ENCODE measurements around the gene C1QTNF12.

The C1QTNF12 gene

DNA sequence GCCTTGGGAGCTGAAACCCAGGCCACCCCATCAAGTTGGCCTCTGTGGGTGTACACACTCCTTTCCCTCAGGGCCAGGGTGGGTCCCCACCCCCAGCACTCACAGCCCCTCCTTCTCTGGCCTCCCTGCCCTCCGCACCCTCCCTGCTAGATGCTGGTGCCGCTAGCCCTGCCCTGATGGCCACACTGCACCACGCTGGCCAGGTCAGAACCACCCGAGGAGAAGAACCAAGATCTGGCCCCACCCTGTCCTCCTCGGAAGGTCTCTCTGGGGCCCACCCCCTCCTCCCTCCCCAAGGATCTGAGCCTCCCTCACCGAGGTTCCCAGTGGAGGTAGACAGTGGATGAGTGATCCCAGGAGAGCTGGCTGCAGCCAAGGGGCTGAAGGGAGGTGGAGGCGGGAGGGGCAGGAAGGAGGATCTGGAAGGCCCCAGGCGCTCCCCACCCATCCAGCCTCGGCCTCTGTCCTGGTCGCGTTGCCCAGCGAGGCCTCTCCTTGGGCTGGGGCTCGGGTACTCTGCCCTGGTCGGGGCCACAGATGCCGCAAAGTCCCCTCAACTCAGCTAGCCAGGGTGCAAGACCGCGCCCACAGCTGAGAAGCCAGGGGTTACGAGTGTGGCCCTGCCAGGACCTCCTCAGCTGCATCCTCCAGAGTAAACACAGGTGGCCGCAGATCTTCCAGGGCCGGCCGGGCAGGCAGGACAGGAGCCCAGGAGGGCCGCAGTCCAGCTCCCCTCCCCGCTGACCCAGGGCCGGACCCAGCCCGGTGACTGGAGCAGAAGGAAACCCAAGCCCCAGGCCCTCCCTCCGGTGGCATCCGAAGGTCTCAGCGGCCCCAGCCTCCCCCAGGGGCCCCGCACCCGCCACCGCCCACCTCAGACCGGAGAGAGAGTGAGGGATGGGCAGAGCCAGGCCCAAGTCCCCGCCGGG lies 9.3 kb downstream of the C1QTNF12 start:
- Histone ChIP-seq H3K36me3 (peaks cover 6% of the 10 kb centered on the region), H3K9me3 (peaks cover 6% of the 10 kb centered on the region), H3K4me3 (ENCODE audit: low read depth, low read length) (no peak overlapping the region), H3K4me1 (peaks cover 19% of the 10 kb centered on the region), H3K27me3 (peaks cover 45% of the 10 kb centered on the region)
- TF ChIP-seq, protein P1, sequence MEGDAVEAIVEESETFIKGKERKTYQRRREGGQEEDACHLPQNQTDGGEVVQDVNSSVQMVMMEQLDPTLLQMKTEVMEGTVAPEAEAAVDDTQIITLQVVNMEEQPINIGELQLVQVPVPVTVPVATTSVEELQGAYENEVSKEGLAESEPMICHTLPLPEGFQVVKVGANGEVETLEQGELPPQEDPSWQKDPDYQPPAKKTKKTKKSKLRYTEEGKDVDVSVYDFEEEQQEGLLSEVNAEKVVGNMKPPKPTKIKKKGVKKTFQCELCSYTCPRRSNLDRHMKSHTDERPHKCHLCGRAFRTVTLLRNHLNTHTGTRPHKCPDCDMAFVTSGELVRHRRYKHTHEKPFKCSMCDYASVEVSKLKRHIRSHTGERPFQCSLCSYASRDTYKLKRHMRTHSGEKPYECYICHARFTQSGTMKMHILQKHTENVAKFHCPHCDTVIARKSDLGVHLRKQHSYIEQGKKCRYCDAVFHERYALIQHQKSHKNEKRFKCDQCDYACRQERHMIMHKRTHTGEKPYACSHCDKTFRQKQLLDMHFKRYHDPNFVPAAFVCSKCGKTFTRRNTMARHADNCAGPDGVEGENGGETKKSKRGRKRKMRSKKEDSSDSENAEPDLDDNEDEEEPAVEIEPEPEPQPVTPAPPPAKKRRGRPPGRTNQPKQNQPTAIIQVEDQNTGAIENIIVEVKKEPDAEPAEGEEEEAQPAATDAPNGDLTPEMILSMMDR (IDR thresholded peaks at IDR 0.05; ENCODE audit: low read depth, low read length) = no peak
- no peak for DNase-seq

DNA sequence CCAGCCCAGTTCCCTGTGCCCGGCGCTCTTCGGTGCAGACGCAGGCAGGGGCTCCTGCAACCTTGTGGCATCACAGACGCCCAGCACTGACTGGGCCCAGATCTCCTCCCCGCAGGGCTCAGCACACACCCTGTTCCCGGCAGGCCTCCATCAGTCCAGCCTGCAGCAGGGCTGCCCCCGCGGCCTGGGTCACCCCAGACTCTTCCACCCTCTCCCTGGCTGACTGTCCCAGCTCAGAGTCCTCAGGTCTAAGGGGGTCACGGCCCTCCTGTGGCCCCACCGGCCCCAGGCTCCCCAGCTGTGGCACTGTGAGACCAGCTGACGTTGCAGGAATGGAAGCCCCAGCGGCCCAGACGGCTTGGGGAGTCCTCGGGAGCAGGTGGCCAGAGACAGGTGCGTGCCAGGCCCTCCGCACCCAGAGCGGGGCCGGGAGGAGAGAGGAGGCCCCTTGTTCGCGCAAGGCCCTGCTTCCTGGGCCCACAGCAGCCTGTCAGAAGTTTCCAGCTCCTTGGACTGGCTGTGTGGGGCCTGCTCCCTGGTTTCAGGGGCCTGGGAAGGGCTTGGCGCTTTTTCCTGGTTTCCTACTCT lies 10.3 kb downstream of the C1QTNF12 start:
- TF ChIP-seq, protein P1 (IDR thresholded peaks at IDR 0.05; ENCODE audit: low read depth, low read length) = no peak
- Histone ChIP-seq H3K4me1 (peaks cover 19% of the 10 kb centered on the region), H3K4me3 (ENCODE audit: low read depth, low read length) (no peak overlapping the region), H3K36me3 (peaks cover 6% of the 10 kb centered on the region), H3K27me3 (peaks cover 37% of the 10 kb centered on the region), H3K9me3 (peaks cover 6% of the 10 kb centered on the region)
- DNase-seq = no peak

DNA sequence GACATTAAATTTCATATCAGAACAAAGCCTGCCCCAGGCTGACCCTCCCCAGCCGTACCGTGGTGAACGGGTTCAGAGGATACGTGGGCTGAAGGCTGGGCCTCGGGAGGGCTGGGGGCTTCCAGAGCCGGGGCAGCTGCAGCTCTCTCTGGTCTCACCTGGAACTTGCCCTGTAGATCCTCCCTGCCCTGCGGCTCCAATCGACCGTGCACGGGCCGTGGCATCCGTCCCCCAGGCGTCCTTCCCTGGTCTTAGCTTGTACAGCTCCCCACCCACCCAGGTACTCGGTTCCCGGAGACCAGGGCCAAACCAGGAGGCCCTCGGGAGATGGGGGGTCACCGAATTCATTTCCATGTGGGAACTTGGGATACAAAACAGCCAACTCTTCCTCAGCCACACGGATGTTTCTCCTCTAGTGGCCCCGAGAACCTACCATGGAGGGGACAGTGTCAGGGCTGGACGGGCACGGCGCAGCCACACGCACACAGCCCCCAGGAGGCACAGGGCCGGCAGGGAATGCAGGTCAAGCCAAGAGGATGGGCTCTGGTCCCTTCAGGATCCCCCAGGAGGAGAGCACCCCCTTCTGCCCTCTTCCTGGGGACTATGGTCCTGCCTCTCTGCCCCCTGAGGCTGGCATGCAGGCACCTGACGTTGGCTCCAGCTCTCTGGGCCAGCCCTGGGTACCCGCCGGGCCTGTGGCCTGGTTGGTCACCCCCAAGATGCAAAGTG lies 11.3 kb downstream of the C1QTNF12 start:
- Histone ChIP-seq H3K36me3 (peaks cover 6% of the 10 kb centered on the region), H3K9me3 (peaks cover 6% of the 10 kb centered on the region), H3K4me3 (ENCODE audit: low read depth, low read length) (no peak overlapping the region), H3K4me1 (peaks cover 19% of the 10 kb centered on the region), H3K27me3 (peaks cover 29% of the 10 kb centered on the region)
- no peak for DNase-seq
- TF ChIP-seq, protein P1 (IDR thresholded peaks at IDR 0.05; ENCODE audit: low read depth, low read length) = no peak

DNA sequence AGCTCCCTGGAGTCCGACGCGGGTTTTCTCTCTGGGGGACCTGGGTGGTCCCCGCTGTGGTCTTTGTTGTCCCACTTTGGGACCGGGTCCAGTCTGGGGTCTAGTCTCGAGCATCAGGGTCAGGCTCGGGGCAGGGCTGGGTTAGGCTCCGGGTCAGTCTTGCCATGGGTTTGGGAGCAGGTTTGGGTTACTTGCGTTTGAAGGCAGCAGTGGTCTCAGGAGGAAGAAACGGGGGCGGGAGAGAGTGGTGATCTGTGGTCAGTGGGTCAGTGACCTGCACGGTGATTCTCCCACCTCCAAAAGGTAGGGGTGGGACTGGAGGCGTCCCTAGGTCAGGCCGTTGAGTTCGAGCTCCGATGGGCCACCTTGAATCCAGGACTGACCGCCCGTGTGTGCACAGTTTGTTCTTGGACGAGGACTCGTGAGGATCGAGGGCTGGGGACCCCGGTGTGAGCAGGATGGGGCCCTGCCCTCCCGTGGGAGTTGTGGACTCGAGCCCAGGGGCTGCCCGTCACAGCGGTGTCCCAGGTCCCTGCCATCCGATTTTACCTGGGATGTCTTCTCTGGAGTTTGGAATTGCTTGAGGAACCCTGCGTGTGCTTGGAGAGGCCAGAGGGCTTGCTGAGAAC lies 12.2 kb downstream of the C1QTNF12 start:
- peaks cover 20% of the 10 kb centered on the region for H3K27me3 ChIP-seq
- DNase-seq = no peak
- TF ChIP-seq, protein P1 (IDR thresholded peaks at IDR 0.05; ENCODE audit: low read depth, low read length) = no peak
- peaks cover 13% of the 10 kb centered on the region for H3K36me3 ChIP-seq
- H3K4me3 ChIP-seq (ENCODE audit: low read depth, low read length) = no peak overlapping the region
- H3K4me1 ChIP-seq = peaks cover 16% of the 10 kb centered on the region
- peaks cover 6% of the 10 kb centered on the region for H3K9me3 ChIP-seq

DNA sequence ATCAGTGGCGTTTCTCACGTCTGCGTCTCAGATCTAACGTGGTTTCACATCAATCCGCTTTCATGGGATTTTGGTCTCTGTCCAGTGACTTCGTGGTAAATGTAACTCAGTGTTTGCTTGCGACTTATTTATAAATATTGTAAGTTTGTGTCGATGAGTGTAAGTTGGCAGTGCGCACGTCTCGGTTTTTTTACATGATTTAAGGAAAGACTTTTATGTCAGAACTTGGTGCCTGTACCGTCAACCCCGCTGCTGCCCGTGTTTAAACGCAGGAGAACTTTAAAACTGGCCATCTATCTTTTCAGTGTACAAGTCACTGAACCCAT lies 13.0 kb downstream of the C1QTNF12 start:
- DNase-seq = no peak
- H3K4me3 ChIP-seq (ENCODE audit: low read depth, low read length) = no peak overlapping the region
- peaks cover 6% of the 10 kb centered on the region for H3K9me3 ChIP-seq
- H3K4me1 ChIP-seq = peaks cover 13% of the 10 kb centered on the region
- H3K36me3 ChIP-seq = peaks cover 21% of the 10 kb centered on the region
- H3K27me3 ChIP-seq = peaks cover 12% of the 10 kb centered on the region
- TF ChIP-seq, protein P1 (IDR thresholded peaks at IDR 0.05; ENCODE audit: low read depth, low read length) = no peak

Measured in BE2C (cell line).